ENCODE measurements around the gene ACCS. TPM values are rescaled to one million over a fixed set of nuclear protein-coding genes. Genes with fewer than 3 reads are reported as not detected.

The ACCS gene
- total RNA-seq, 2 donors from 2014 or later: 10.6 to 16.6 TPM

DNA sequence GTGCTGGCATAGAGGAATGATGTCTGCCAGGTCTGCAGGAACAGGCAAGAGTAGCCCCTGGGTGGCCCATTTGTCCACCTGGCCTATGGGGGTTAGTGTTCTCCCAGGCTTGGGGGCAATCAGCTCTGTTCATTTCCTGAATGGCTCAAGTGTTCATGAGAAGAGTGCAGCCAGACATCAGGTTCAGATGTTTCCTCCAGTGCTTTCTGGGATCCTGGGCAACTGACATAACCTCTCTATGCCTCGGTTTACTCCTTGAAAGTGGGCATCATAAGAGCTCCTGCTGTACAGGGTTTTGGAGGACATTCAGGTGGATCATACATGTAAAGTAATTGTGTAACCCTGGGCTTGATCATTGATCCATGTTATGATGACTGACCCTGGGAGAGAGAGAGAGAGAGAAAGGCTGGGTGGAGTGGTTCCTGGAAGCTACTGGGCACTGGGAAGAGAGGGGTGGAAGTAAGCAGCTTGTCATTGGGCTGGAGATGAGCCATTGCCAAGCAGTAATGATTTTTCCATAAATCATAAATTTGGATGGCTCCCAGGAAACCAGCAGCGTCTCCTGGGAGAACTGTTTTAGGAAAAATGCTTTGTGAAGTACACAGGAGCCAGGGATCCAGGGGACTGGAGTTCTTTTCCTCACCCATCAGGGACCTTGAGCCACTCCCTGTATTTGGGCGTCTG lies 48.5 kb upstream of the ACCS start:
- no peak overlapping the region for H3K27ac Mint-ChIP-seq
- H3K9me3 Mint-ChIP-seq: peaks cover 10% of the 10 kb centered on the region
- no peak overlapping the region for H3K27ac ChIP-seq (ENCODE audit: low read depth, low read length)
- H3K36me3 Mint-ChIP-seq (ENCODE audit: low read depth): no peaks in the 10 kb centered on the region
- WGBS, 2 experiments (ENCODE audit: insufficient coverage in 1 of 2, insufficient read length in 1 of 2): 85% methylated on average over 2 to 3 of the region's 3 CpGs
- H3K36me3 ChIP-seq (ENCODE audit: control insufficient read depth, insufficient read depth, low read length): no peaks in the 10 kb centered on the region
- no peak overlapping the region for H3K4me3 ChIP-seq (ENCODE audit: low read length)
- H3K4me1 ChIP-seq (ENCODE audit: control insufficient read depth, insufficient read depth, low read length): peaks cover 3% of the 10 kb centered on the region
- no peak overlapping the region for H3K4me3 Mint-ChIP-seq
- H3K4me1 Mint-ChIP-seq: peaks cover 2% of the 10 kb centered on the region
- H3K9me3 ChIP-seq (ENCODE audit: control insufficient read depth, low read length): no peaks in the 10 kb centered on the region
- no peak for DNase-seq
- H3K27me3 ChIP-seq (ENCODE audit: control insufficient read depth, insufficient read depth, low read length, poor library complexity, severe bottlenecking): peaks cover 14% of the 10 kb centered on the region
- no peak overlapping the region for H3K9ac ChIP-seq (ENCODE audit: extremely low read depth, low read length, poor library complexity, severe bottlenecking)
- no peak for TF ChIP-seq CTCF (conservative IDR thresholded peaks at IDR 0.05)
- peaks cover 36% of the 10 kb centered on the region for H3K27me3 Mint-ChIP-seq (ENCODE audit: insufficient read depth)

GRCh38 chr11:44018127-44018521 lies 47.9 kb upstream of the ACCS start:
- DNase-seq: no peak
- no peak overlapping the region for H3K4me3 ChIP-seq (ENCODE audit: low read length)
- H3K27me3 ChIP-seq (ENCODE audit: control insufficient read depth, insufficient read depth, low read length, poor library complexity, severe bottlenecking): peaks cover 14% of the 10 kb centered on the region
- H3K9me3 ChIP-seq (ENCODE audit: control insufficient read depth, low read length): no peaks in the 10 kb centered on the region
- no peak overlapping the region for H3K9ac ChIP-seq (ENCODE audit: extremely low read depth, low read length, poor library complexity, severe bottlenecking)
- H3K4me1 ChIP-seq (ENCODE audit: control insufficient read depth, insufficient read depth, low read length): peaks cover 3% of the 10 kb centered on the region
- H3K27me3 Mint-ChIP-seq (ENCODE audit: insufficient read depth): peaks cover 38% of the 10 kb centered on the region
- H3K9me3 Mint-ChIP-seq: peaks cover 12% of the 10 kb centered on the region
- H3K27ac ChIP-seq (ENCODE audit: low read depth, low read length): no peak overlapping the region
- H3K36me3 ChIP-seq (ENCODE audit: control insufficient read depth, insufficient read depth, low read length): no peaks in the 10 kb centered on the region
- no peak overlapping the region for H3K27ac Mint-ChIP-seq
- no peak for TF ChIP-seq CTCF (conservative IDR thresholded peaks at IDR 0.05)
- no peaks in the 10 kb centered on the region for H3K36me3 Mint-ChIP-seq (ENCODE audit: low read depth)
- H3K4me3 Mint-ChIP-seq: no peak overlapping the region
- H3K4me1 Mint-ChIP-seq: peaks cover 2% of the 10 kb centered on the region
- WGBS, 2 experiments (ENCODE audit: insufficient coverage in 1 of 2, insufficient read length in 1 of 2): 17 to 43% methylated on average over 1 to 4 of the region's 4 CpGs

DNA sequence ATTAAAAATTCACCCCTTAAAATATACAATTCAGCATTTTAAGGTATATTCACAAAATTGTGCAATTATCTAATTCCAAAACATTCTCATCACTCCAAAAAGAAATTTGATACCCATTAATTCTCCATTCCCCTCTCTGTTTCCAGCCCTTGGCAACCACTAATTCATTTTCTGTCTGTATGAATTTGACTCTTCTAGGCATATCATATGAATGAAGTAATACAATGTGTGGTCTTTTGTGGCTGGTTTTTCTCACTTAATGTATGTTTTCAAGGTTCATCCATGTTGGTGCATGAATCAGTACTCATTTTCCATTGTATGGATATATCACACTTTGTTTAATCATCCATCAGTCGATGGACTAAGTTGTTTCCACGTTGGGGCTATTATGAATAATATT lies 47.2 kb upstream of the ACCS start:
- H3K27me3 ChIP-seq (ENCODE audit: control insufficient read depth, insufficient read depth, low read length, poor library complexity, severe bottlenecking): peaks cover 14% of the 10 kb centered on the region
- Mint-ChIP-seq H3K36me3 (ENCODE audit: low read depth) (no peaks in the 10 kb centered on the region), H3K27me3 (ENCODE audit: insufficient read depth) (peaks cover 42% of the 10 kb centered on the region), H3K9me3 (peaks cover 15% of the 10 kb centered on the region), H3K4me1 (peaks cover 2% of the 10 kb centered on the region), H3K27ac (no peak overlapping the region), H3K4me3 (no peak overlapping the region)
- H3K36me3 ChIP-seq (ENCODE audit: control insufficient read depth, insufficient read depth, low read length): no peaks in the 10 kb centered on the region
- H3K4me3 ChIP-seq (ENCODE audit: low read length): no peak overlapping the region
- H3K9ac ChIP-seq (ENCODE audit: extremely low read depth, low read length, poor library complexity, severe bottlenecking): no peak overlapping the region
- no peak overlapping the region for H3K27ac ChIP-seq (ENCODE audit: low read depth, low read length)
- 87 to 90% methylated on average over 2 of the region's 2 CpGs for WGBS, 2 experiments (ENCODE audit: insufficient coverage in 1 of 2, insufficient read length in 1 of 2)
- no peak for TF ChIP-seq CTCF (conservative IDR thresholded peaks at IDR 0.05)
- no peak for DNase-seq
- H3K9me3 ChIP-seq (ENCODE audit: control insufficient read depth, low read length): no peaks in the 10 kb centered on the region
- H3K4me1 ChIP-seq (ENCODE audit: control insufficient read depth, insufficient read depth, low read length): peaks cover 3% of the 10 kb centered on the region

Measured in endodermal cell (in vitro differentiated cells).